ENCODE measurements around the gene PTPRN2.

The PTPRN2 gene

DNA sequence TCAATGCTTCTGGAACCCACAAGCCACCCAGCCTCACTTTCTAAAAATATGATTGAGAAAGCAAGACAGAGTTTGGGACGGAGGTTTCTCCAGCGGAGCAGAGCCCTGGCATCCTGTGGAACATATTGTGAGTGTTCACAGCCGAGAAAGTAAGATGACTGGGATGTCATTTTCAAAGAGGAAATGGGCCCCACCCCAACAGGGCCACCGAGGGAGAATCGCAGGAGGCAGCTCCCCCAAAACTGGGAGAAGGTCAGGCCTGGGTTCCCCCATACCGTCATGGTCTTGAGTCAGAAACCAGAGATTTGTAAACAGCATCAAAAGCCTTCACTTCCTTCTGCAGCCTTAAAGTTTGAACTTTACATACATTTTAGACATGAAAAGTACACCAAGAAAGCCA is 560.0 kb downstream of the PTPRN2 start:
- no peak for DNase-seq (ENCODE audit: low read depth)

DNA sequence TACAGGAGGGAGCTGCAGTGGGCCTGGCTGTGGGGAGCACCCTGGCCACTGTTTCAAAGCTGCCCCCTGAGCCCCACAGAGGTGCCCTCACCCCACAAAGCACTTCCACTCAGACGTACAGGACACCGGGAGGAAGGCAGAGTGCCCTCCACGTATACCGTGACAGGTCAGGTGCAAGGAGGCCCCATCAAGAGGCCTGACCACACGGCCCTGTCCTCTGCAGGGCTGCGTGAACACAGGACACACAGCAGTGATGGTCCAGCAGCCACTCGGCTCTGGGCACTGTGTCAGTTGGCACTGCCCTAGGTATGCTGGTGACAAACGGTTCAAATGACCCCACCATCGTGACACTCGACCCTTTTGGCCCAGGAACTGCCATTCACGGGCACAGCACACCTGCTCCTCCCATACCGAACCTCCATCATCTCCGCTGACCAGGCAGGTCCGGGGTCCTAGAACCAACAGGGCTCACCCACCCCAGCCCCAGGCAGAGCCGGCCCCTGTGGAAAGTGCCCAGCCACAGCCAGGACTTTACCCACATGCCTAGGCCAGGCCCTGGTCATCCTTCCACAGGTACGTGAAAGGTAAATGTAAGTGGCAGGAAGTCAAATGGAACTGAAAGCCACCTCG is 560.9 kb downstream of the PTPRN2 start:
- DNase-seq (ENCODE audit: low read depth), result no peak

DNA sequence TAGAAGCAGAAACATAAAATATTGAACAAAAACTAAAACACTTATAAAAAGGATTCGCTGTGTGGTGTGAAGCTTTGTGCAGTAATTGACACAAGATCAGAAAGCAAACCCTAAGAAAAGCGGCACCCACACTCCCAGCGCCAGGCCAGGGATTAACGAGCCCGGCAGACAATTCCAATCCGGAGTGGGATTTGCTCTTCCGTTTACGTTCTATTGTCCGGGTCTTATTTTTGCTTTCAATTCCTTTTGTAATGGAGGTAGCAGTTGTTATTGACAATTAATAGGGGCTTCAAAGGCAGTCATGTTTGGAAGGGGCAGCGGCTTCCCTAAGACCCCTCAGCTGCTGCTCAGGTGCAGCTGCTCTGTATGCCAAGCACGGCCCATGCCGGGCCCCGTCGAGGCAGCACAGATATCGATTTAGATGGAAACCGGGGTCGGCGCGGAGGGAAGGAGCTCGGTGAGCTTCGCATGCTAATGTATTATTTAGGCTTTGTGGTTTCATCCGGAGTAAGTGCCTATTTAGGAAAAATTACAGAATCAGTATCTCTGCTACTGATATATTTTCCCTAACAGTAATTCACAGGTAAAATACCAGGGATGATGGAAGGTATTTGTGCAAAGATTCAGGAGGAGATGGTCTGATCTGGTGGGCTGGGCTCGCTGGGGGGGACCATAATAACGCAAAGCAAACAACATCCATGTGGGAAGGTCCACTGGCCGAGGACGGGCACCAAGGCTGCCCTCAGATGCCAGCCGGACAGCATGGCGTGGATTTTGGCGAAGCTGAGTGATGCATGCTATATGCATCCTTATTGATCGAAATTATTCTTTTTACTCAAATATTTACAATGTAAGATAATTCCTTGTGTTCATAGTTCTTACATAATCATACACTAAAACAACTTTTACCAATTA is 561.7 kb downstream of the PTPRN2 start:
- no peak for DNase-seq (ENCODE audit: low read depth)

DNA sequence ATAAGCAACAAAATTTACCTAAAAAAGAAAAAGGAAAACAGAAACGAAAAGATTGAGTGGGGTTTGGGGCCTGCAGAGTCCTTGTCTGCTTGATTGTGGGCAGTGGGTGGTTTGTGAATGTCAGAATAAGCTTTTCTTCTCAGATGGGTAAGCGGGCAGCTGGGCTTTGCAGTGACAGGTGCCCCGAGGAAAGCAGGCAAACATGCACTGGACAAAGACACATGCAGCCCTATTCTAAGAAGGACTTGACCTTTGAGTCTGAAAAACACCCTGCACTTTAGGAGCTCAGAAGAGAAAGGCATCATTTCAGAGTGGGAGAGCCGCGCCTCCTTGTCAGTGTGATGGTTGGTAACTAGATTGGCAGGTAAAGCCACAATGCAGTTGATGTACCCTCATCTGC is 562.7 kb downstream of the PTPRN2 start:
- no peak for DNase-seq (ENCODE audit: low read depth)

DNA sequence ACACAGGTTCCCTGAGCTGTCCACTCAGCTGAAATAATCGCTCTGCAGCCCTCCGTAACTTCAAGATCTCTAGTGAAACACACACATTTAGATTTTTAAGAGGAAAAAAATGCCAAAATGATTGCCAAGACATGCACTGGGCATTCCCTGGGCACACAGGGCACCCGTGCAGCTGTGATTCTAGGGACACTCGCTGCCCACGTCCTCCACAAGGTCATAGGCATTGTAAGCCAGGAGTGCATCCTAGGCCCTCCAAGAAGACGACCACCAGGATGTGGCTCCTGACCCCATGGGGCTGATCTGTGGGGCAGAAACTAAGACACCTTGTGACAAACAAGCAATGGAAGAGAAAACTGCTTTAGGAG is 563.3 kb downstream of the PTPRN2 start:
- DNase-seq (ENCODE audit: low read depth), result no peak

DNA sequence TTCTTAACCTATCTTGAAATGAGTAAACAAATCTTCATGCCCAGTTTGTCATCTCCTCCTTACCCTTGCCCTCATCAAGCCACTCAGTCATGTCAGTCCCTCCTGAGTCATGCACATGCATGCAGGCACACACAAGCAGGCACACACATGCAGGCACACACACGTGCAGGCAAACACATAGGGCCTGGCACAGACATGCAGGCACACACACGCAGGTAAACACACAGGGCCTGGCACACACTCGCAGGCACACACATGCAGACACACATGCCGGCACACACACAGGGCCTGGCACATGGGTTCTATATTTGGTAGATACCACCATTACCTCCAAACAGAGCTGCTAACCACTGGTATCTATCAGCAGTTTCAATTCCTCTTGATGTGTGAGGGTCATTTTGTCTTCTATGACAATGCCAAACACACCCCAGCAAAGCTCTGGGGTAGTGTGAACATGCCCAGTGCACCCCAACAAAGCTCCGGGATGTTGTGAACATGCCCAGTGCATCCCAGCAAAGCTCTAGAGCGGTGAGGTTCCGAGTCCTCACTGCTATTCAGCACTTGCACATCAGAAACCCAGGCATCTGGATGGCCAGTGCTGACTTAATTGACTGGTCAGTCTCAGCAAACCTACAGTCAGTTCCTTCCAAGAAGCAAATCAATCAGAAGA is 563.8 kb downstream of the PTPRN2 start:
- DNase-seq (ENCODE audit: low read depth), result no peak

DNA sequence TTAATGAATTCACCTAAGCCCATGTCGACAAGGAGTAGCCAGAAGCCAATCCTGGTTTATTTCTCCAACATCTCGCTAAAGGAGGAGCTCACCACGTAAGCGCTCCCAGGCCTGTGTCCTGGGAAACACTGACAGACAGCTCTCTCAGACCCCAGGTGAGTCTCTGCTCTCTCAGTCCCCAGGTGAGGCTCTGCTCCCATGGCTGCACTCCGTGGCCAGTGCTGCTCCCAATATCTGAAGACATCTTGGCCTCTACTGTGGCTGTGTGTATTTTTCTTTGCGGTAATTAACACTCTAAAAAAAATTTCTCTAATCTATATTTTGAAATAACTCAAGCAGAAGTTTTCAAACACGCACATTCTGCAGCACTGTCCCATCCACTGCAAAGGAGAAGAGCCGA is 564.5 kb downstream of the PTPRN2 start:
- no peak for DNase-seq (ENCODE audit: low read depth)

DNA sequence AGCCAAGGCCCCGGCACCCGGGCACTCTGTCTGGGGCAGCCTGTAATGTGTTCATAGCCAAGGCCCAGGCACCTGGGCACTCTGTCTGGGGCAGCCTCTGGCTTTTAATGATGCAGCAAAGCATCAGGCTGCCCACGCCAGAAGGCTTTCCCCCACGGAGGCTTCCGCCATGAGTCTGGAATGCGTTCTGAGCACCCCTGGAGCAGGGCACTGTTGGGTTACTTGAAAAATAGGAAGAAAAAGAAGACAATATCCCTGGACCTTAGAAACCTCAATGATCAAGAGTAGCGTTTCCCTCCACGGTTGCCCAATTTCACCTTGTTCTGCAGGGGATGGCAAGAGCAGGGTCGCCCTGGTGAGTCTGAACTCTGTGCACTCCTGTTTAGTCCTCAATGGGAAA is 565.0 kb downstream of the PTPRN2 start:
- DNase-seq (ENCODE audit: low read depth), result no peak

DNA sequence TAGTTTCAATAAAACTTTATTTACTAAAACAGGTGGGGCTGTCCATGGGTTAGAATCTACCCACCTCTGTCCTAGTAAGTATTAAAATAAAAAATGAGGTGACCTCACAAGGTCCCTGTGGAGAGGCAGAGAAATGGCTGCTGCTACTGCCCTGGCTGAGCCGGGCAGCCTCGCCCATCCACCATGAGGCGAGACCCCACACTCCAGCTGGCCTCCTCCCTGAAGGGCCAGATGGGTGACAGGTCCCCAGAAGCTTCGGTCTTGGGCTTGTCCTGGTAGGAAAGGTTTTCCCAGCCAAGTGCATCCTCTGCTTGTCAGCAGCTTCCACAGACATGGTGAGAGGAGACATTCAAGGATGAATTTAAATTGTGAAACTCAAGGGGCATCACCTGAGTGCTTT is 565.8 kb downstream of the PTPRN2 start:
- no peak for DNase-seq (ENCODE audit: low read depth)

DNA sequence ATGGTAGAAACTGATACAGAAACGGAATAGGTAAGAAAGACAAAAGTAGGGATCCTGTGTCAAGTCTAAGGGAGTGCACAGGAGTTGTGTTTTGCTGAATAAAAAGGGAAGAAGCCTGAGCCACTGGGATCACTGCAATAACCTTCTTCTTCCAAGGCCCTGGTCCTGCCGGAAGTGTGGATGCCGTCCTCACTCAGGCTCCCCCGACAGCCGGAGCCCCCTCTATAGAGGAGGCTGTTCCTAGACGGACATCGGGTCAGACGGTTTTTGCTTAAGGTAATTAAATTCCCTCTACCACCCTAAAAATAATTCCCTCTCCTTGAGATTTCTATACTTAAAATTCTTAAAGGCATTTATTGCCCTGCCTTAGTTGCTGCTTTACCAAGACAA is 566.9 kb downstream of the PTPRN2 start:
- no peak for DNase-seq (ENCODE audit: low read depth)

DNA sequence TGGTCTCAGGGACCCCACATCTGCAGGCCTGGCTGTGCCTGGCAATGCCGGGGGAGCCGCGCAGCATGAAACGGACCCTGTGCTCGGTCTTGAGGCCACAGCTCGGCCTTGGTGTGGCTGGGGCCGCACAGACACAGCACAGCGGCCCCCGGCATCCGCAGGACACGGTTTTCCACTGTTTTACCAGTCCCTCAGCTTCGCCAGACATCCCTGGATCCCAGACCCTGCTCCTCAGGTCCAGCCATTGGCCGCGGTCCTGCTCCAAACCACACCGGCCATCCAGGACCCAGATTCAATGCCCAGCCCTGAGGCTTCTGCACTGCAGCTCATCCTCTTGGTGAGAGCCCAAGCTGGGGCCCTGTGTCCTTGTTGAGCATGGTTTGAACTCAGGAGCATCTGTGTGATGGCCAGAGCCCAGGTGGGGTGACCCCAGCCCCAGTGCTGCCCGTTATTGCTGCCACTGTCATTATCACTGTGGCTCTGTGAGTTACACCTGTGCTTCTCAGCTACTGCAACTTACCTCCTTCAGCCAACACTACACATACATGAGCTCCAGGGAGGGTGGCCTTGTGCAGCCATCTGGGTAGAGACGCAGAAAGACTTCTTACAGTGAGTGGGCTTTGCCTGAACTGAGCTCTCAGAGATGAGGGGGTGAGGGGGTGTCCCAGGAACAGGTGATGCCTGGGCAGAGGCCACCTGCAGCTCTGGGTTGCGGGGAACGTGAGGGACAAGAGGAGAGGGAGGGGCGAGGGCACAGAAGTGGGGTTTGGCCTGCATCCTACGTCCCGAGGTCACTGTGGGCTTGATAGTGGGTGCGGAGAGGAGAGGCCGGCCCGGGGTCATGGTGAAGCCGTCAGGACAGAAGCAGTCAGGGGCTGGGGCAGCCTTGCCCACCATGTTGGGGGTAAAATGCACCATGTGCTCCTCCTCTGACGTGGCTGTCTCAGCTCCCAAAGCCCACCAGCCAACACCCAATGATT is 567.6 kb downstream of the PTPRN2 start:
- no peak for DNase-seq (ENCODE audit: low read depth)

DNA sequence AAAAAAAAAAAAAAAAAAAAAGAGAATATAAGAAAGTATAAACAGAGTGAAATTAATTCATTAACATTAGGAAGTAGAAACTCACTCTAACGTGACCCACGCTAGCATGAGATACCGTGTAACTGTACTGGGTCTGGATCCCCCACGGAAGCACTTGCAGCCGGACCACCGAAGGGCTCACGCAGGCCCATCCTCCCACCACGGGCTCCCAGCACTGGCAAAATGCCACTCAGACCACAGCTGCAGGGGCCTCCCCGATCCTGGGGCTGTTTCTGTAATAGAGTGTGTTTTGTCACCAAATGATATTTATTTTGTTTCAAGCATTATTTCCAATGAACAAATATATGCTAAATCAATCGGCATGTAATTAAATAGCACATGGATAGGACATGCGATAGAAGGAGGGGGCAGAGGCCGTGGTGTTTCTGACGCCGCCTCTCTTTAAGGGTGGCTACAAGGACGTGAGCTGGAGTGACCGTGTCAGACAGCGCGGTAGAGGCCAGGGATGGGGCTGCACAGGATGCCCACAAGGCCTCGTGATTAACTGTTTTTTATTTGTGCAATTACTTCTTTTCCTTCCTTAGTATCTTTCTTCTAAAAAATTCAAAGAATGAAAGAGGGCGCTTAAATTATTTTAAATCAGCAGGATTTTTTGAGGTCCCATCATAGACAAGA is 568.5 kb downstream of the PTPRN2 start:
- DNase-seq (ENCODE audit: low read depth), result no peak

DNA sequence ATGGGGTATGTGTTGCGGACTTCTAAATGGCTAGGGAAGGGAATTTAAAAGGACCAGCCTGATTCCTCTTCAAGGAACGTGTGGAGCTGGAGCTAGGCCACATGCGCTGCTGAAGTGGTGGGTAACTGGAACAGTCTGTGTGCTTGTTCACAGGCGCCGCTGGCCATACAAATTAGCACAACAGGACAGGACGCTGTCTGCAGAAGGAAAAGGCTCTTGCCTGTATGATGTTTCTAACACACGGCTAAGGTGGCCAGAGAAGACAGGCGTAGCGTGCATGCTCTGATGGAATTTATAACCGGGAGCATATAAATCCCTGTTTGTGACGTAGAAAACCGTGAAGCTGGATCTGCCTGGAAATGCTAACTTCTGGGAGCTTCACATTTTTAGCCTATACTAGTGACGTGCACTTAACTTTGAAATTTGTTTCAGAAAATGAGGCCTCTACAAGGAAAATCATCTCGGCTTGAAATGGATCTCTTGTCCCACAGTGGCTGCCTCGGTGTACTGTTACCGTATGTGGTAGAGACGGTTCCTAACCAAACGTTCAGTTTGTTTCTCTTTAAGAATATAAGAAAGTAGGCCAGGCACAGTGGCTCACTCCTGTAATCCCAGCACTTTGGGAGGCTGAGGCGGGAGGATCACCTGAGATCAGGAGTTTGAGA is 569.4 kb downstream of the PTPRN2 start:
- no peak for DNase-seq (ENCODE audit: low read depth)

DNA sequence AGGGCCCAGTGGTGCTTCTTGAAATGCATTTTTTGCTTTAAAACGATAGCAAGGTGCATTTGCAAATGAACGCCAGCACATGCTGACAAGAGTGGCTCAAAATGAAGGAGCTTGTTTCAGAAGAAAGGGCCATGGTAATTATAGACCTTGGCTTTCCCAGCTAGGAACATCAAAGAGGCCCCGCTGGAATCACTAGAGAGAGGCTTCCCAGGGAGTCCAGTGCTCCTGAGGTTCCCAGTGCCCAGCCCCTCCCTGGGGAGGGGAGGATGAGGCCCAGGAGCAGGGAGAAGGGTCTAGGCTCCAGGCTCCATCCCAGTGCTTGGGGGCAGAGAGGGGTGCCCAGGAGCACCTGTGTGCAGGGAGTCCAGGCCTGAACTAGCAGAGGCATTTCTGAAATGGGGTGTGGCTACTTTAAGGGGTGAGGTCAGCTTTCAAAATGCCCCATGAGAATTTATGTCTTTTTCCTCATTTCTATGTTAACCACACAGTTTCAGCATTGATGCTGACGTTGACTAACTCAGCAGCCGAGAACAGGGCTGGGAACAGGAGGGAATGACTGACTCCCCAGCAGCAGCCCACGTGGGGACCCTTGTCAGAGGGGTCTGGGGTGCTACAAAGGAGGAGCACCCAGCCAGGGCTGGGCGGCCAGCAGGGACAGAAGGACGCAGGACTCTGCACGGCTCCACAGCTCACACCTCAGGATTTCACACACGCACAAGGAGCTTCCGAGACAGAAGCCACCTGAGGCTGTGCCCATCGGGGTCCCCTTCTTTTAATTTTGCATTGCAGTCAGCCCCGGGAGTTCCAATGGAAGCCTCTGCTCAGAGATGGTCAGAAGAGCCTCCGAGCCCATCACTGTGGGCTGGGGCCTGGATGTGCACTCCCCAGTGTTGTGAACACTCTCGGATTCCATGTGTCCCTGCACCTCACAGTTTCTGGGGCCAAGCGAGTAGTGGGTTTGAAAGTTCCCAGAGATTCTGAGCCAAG is 570.2 kb downstream of the PTPRN2 start:
- DNase-seq (ENCODE audit: low read depth), result no peak

DNA sequence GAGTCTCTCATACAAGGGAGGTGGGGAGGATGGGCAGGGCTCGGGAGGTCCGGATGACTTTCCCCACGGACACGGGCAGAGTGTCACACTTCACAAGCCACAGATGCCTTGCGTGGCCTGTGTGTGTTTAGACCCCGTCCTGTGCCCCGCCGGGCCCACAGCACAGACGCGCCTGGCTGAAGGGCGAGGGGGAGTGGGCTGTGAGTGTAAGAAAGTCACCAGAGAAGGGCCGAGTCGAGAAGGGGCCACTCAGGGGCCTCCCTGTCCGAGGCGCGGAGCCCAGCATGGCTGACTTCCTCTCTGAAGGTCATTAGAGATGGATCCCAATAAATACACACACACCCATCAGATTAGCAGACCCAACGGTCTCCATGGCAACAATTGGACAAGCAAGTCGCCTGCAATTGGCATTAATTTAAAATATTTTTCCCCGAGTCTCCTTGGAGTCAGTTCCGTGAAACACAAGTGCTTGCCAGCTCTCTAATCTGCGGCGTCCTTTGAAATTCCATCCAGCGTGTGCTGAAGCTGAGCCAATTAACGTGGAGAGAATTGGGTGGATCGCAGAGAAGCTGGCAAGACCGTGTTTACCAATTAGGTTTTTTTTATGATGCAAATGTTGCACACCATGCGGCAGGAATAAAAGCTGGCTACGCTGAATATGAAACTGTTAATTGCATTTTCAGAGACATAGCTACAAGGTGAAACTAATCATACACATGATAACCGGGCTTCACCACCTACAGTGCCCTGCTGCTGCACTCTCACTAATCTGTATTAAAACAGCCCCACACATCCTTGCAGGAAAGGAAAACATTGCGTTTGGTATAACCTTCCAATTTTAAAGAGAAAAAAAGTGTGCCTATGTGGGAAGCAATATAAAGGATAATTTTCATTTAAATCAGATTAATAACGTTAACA is 571.2 kb downstream of the PTPRN2 start:
- DNase-seq (ENCODE audit: low read depth), result no peak

DNA sequence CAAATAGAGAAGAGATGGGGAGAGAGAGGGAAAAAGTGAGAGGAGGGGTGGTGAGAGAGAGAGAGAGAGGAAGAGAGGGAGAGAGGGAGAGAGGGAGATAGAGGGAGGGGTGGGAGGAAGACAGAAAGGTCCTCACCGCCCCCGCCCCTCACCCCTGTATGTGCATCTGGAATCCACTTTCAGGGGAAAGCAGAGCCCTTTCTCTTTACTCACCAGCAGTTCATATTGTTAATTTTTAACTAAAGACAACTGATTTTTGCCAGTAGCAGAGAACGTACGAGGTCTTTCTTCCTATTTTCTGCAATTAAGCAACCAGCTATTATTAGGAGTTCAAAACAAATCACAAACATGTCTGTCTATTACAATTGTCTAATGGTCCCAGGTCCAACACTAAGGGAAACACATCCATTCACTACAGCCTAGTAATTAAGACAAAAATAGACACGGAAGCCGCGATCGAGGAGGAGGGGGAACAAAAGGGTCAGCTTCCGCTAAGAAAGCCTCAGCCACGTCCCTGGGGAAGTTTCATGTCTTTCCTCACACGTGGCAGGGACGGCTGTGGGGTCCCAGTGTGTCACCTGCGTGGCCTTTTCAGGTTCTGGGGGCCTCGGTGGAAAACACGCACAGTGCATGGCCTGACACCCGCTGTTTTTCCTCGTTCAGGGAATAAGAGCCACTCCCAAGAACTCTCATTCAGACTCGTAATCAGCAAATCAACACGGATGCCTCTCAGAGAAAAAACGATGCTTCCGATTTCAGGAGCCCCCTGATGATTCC is 572.0 kb downstream of the PTPRN2 start:
- no peak for DNase-seq (ENCODE audit: low read depth)

DNA sequence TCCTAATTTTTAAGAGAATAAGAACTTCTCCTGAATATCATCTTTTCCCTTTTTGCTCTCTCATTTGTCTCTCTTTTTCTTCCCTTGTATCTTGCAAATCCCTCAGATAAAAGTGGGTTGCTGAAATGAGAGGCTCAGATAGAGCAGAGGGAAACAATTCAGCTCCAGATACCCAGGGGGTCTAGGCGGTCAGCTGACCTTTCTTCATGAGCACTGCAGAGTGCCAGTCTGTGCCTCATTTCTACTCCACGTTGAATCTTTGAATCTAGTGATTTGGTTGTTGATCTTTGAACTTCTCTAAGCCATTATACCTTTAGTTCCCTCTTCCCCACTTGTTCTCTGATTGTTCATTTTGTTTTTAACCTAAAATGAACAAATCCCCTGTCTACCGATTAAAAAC is 572.6 kb downstream of the PTPRN2 start:
- no peak for DNase-seq (ENCODE audit: low read depth)

Measured in HS-5 (cell line).